ENCODE data around the gene NTRK1.
A peak's percentile ranks its signal among the peaks of the same experiment; 100 is the strongest.

Gene NTRK1

DNA sequence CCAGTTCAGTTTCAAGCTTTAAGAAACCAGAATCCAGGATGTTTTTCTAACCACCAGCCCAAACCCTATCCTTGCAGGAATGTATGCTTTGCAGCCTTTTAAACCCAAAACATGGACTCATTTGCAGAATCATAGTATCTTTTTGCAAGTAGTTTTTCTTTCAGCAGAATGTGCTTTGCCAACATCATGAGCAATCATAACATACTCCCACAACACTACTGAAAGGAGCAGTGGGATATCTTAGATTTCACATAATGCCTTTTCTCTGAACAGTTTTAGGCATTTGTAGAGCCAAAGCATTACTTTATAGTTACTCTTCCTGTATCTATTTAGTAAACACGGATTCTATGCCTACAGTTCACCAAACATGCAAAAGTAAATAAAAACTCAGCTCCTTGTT lies 34.0 kb upstream of the NTRK1 start:
- TF ChIP-seq, protein P1, sequence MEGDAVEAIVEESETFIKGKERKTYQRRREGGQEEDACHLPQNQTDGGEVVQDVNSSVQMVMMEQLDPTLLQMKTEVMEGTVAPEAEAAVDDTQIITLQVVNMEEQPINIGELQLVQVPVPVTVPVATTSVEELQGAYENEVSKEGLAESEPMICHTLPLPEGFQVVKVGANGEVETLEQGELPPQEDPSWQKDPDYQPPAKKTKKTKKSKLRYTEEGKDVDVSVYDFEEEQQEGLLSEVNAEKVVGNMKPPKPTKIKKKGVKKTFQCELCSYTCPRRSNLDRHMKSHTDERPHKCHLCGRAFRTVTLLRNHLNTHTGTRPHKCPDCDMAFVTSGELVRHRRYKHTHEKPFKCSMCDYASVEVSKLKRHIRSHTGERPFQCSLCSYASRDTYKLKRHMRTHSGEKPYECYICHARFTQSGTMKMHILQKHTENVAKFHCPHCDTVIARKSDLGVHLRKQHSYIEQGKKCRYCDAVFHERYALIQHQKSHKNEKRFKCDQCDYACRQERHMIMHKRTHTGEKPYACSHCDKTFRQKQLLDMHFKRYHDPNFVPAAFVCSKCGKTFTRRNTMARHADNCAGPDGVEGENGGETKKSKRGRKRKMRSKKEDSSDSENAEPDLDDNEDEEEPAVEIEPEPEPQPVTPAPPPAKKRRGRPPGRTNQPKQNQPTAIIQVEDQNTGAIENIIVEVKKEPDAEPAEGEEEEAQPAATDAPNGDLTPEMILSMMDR (IDR thresholded peaks at IDR 0.05; ENCODE audit: borderline replicate concordance, control extremely low read depth, extremely low read depth, insufficient read depth, missing control alignments) = no peak
- in situ Hi-C loops (cut with MboI; ENCODE audit: low sequenced_read_pairs, unreplicated experiment) = no loop called here
- DNase-seq (ENCODE audit: low spot score) = no peak

DNA sequence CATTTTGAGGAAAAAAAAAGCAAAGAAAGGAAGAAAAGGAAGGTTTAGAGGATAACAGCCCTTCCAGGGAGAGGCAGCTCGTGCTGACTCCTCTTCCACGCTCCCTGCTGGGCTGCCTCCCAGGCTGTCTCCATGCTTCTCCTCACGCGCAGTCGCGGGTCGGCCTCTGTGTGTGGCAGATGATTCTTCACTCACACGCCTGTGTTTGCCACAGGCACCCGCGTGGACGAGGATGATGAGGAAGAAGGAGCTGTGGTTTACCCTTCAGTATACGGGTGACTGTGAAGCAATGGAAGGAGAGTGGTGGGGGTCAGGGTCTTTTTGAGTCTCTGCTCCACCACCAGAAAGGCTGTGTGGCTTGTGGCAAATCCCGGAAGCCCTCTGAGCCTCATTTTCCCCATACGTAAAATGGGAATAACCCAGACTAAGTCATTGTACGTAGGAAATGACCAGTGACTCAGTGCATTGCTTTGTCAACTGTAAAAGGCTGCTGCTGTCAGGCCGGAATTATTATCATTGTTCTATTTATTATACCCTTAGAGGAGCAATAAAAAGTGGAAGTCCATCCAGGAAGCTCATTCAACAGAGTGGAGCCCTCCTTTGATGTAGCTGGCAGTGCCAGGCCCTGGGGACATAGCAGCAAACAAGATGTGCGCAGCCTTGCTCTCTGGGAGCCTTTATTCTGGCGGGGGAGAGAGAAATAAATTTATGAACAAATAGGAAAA lies 32.1 kb upstream of the NTRK1 start:
- DNase-seq (ENCODE audit: low spot score) = no peak
- in situ Hi-C loops (cut with MboI; ENCODE audit: low sequenced_read_pairs, unreplicated experiment) = no loop called here
- TF ChIP-seq, protein P1 (IDR thresholded peaks at IDR 0.05; ENCODE audit: borderline replicate concordance, control extremely low read depth, extremely low read depth, insufficient read depth, missing control alignments) = no peak

DNA sequence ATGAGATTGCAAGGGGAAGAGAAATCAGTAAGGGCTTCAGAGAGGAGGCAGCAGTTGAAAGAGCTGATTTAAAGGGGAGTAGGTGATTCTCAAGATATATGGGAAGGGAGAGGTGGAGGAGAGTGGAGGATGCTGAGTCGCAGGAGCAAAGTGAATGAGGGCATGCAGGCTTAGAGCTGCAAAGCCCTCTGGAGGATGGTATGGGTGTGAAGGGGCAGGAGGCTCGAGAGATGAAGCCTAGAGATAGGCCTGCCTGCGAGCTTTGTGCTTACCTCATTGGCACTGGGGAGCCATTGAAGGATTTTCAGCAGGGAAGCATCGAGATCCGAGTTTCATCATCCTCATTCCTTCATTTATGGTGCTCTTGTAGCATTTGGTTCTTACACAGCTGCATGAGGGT lies 28.2 kb upstream of the NTRK1 start:
- DNase-seq (ENCODE audit: low spot score) = no peak
- in situ Hi-C loops (cut with MboI; ENCODE audit: low sequenced_read_pairs, unreplicated experiment) = no loop called here
- TF ChIP-seq, protein P1 (IDR thresholded peaks at IDR 0.05; ENCODE audit: borderline replicate concordance, control extremely low read depth, extremely low read depth, insufficient read depth, missing control alignments) = no peak

DNA sequence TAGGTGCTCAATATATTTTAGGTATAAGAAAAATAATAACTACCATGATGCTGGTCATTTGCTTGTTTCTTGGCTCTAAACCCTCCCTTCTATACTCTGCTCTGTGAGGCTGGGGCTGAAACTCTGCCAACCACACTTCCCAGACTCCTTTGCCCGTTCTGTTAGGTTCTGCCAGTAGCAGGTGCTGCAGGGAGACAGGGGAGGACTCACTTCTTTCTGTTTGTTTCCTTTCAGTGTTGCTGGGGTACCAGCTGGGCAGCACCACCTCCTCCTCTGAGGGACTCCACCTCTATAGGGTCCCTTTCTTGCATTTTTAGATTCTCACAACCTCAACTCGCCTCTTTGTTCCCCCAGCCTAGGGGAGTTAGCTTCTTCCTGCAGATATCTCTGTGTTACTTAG lies 27.1 kb upstream of the NTRK1 start:
- in situ Hi-C loops (cut with MboI; ENCODE audit: low sequenced_read_pairs, unreplicated experiment) = no loop called here
- TF ChIP-seq, protein P1 (IDR thresholded peaks at IDR 0.05; ENCODE audit: borderline replicate concordance, control extremely low read depth, extremely low read depth, insufficient read depth, missing control alignments) = no peak
- no peak for DNase-seq (ENCODE audit: low spot score)

DNA sequence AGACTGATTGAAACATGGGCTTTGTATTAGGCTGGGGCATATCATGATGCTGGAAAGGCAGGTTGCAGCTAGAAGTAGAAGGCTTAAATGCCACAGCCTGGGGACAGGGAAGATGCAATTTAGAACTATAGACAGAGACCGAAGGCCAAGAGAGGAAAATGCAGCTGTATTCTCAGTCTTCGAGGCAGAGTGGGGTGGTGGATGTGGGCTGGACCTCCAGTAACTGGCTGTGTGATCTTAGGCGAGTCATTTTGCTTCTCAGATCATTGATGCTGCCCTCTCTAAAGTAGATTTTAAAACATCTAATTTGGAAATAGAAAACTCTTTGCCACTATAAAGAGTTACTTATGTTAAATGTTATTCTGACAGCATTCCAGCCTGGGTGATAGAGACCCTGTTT lies 26.3 kb upstream of the NTRK1 start:
- in situ Hi-C loops (cut with MboI; ENCODE audit: low sequenced_read_pairs, unreplicated experiment) = no loop called here
- no peak for DNase-seq (ENCODE audit: low spot score)
- TF ChIP-seq, protein P1 (IDR thresholded peaks at IDR 0.05; ENCODE audit: borderline replicate concordance, control extremely low read depth, extremely low read depth, insufficient read depth, missing control alignments) = no peak

DNA sequence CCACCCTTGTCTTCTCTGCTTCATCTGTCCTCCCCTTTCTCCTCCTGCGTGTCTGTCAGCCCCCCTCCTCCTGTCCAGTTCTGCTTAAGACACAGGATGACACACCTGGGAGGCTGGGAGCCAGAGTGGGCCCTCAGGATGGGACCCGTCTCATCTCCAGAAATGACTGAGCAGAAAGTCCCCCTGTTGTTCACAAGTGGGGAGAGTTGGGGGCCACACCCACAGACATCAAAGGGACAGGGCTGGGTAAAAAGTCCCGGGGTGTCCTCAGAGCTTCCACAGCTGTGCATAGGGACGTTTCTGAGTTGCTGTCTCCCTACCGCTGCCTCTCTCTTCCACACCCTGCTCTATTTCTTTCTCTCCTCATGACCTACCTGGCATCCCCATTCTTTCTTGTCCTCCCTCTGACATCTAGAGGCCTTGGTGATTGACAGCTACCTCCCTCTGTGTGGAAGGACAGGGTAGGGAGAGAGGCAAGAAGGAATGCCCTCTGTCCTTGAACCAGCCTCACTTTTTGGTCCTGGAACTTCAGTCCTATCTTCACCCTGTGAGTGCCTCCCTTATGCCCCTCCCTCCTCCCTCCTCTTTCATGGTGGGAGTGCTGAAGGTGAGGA lies 24.5 kb upstream of the NTRK1 start:
- TF ChIP-seq, protein P1 (IDR thresholded peaks at IDR 0.05; ENCODE audit: borderline replicate concordance, control extremely low read depth, extremely low read depth, insufficient read depth, missing control alignments) = no peak
- in situ Hi-C loops (cut with MboI; ENCODE audit: low sequenced_read_pairs, unreplicated experiment) = no loop called here
- DNase-seq (ENCODE audit: low spot score) = peak; percentile 80
